Anterior cingulate cortex (tissue), 58 donors: ENCODE data around the gene KIFC3.
"Not testable (repeated sequence)": the region's sequence is repeated elsewhere in the genome, so short reads cannot be mapped to it uniquely, and the experiment has no call there.

ENCODE experiments used
- DNase-seq, 58 donors: peaks; one replicate each; lab custom pipeline; 2025; lab: John Stamatoyannopoulos, UW

KIFC3 gene

DNA sequence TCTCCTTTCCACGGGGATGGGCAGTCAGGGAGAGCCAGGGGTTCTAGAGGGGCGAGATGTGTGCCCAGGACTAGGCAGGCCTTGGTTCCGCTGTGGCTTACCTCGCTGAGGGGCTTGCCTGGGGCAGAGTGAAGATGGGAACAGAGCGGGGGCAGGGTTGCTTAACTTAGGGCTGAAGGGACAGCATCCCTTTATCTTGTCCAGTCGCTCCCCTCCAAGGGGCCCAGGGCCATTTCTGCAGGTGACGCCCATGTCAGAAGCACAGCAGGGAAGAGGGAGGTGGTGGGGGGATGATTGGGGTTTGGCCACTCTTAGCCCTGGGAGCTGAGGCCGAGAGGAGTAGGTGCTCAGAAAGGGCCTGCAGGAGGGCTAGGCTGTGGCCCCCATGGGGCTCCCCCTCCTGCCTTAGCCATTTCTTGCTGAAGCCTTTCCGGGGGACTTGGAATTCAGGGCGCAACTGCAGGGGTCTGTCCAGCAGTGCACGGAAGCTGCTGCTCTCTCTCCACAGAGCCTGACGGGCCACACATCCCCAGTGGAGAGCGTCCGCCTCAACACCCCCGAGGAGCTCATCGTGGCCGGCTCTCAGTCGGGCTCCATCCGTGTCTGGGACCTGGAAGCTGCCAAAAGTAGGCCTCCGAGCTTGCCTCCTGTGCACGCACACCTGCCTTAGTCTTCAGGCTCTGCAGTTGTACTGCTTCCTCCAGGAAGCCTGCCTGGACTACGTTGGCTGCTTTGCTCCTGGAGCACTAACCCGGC, 58.2 kb downstream of the KIFC3 start:
- no peak for DNase-seq

- DNase-seq: no peak
Observed at GRCh38 chr16:57743458-57743857, 58.8 kb downstream of the KIFC3 start.

DNA sequence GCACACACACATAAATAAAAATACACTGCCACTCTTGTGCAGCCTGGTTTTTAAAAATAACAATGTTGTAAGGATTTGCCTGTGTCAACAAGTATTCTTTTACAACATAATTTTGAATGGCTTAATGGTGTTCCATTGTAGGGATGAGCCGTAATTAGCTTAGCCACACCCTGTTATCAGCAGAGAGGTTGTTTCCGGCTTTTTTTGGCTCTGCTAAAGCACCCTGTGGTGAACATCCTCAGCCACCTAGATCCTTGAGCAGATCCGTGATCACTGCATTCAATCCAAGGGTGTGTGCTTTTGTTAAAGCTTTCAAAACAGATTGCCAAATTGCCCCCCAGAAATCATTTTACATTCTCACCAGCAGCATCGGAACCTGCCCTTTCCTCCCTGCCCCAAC, 59.7 kb downstream of the KIFC3 start:
- no peak for DNase-seq

GRCh38 chr16:57741660-57742191, 60.6 kb downstream of the KIFC3 start:
- peak in 1 of 58 donors; percentile 31 for DNase-seq

DNA sequence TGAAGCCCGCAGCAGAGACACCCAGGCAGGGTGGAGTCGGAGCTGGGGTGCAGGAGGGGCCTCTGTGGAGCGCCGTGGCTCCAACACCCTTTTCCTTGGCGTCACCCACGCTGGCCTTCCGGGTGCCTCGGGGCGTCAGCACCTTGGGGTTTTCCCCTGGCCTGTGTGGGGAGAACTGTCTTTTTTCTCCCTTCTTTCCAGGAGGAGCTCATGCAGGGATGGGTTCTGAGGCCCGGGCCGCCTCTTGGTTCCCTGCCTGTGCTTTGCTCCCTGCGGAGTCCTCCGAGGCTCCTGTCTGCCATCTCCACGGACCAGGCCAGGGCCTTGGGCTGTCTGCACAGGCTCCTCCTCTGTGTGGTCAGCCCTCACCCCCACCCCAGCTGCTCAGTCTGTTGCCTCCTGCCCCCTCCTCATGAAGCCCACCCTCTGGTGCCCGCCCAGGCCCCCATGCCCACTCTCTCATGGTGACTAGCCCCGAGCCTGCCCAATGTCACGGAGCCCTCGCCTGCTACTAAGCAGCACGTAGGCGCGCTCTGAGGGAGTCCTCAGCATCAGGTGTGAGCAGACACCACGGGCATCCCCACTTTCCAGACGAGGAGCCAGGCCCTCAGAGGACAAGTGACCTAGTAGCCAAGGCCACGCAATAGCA, 61.7 kb downstream of the KIFC3 start:
- DNase-seq: no peak

- no peak for DNase-seq
Observed at GRCh38 chr16:57739756-57740422, 62.4 kb downstream of the KIFC3 start.

- DNase-seq: no peak
Observed at GRCh38 chr16:57738844-57739243, 63.4 kb downstream of the KIFC3 start.

GRCh38 chr16:57736419-57737351, 65.6 kb downstream of the KIFC3 start:
- DNase-seq: peak in 34 of 58 donors; percentile 20 to 71 (median 43)

DNA sequence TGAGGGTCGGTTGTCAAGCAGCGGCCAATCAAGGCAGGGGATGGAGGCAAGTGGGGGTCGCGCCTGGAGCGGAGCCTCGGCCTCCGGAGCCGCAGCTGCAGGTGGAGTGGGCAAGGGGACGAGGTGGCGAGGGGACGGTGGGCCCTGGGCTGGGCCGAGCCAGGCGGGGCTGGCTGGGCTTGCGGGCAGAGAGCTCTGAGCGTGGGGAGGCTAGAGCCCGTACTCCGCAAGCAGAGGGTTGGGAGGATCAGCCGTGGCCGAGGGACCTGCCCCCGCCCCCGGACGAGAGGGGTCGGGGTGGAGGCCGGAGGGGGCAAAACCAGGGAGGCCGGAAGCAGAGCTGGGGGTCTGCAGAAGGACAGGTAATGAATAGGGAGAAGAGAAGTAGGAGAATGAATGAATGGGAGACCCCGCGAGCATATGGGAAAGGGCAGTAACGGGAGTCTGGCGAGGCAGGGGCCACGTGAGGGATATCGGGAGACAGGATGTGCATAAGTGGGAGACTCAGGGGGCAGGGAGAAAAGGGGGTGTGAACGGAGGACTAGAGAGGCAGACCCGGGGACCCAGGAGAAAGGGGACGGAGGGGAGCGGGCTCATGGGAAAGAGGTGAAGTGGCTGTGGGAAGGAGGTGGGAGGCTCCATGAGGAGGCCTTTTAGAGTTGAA, 66.4 kb downstream of the KIFC3 start, which contains the start of gene KATNB1:
Gene KATNB1, plus strand, starts transcription at position 16 of the 664 bp plus-strand sequence. CDS start 1,474 bp downstream, outside the sequence.
- DNase-seq: peak in 1 of 58 donors; percentile 27

DNA sequence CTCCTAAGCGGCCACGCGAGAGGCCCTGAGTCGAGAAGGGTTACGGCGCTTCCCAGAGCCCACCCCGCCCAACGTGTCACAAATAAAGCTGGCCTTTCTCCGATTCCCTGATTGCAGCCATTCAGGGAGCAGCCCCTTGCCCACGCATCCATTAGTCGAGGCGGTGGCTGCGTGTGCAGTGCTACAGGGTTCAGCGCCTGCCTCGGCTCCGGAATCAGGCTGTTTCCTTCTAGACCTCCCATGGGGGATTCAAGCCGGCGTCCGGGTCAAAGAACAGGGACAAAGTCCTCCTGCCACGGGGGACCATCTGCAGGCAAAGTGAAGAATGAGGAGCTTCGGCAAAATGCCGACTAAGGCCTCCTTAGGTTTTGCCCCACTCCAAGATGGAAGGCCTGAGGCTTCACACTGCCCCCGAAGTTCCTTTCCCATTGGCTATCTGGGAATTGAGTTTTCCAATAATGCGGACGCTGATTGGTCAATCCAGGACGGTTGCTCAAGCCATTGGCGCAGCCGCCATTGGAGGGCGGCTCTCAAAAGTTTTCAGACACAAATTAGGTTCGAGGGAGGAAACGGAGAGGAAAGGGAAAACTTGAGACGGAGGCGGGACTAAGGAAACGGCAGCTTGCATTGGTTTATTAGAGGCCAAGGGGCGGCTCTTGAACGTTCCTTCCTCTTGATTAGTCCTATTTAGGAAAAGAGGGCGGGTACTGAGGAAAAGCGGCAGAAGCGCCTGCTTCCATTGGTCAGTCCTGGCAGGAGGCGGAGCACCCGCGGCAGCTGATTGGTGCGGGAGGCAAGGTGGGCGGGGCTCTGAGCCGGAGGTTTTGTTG, 67.2 kb downstream of the KIFC3 start:
- peak; percentile 91 to 100 (median 99) for DNase-seq

DNA sequence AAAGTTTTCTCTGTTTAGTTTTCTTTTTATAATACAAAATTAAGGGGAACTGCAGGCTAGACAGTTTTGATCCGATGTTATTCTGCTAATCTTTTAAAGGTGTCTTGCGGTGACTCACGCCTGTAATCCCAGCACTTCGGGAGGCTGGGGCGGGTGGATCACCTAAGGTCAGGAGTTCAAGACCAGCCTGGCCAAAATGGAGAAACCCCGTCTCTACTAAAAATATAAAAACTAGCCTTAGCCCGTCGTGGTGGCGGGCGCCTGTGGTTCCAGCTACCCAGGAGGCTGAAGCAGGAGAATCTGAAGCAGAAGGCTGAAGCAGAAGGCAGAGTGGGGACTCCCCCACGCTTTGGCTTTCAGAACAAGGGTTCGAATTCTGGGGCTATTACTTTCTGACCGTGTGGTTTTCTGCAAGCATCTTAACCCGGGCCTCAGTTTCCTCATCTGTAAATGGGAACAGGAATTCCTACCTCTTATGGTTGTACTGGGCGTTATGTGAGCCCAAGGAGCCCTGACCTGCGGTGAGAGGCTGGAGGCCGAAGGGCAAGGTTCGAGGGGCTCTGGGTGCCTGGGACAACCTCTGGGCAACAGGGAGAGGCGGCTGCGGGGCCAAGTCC, 67.9 kb downstream of the KIFC3 start:
- DNase-seq: peak in 1 of 58 donors; percentile 59

DNA sequence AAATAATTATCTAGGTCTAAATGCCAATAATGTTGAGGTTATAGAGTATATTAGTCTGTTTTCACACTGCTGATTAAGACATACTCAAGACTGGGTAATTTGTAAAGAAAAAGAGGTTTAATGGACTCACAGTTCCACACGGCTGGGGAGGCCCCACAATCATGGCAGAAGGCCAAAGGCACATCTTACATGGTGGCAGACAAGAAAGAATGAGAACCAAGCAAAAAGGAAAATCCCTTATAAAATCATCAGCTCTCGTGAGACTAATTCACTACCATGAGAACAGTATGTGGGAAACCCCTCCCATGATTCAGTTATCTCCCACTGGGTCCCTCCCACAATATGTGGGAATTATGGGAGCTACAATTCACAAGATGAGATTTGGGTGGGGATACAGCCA, 69.6 kb downstream of the KIFC3 start:
- DNase-seq: no peak

DNA sequence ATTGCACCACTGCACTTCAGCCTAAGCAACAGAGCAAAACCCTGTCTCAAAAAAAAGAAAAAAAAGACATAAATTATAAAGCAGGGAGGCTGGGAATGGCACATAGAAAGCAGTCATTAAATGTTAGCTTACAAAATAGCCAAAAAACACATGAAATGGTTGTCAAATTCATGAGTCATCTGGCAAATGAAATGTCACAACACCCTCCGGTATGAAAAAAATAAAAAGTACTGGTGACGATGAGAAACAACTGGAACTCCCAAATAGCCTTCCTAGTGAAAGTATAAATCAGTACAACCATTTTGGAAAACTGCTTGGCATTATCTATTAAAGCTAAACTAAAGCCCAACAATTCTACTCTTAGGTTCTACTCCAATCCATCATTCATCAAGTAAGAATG, 70.3 kb downstream of the KIFC3 start:
- DNase-seq: no peak

- DNase-seq: no peak
Observed at GRCh38 chr16:57730771-57731730, 71.2 kb downstream of the KIFC3 start.

DNA sequence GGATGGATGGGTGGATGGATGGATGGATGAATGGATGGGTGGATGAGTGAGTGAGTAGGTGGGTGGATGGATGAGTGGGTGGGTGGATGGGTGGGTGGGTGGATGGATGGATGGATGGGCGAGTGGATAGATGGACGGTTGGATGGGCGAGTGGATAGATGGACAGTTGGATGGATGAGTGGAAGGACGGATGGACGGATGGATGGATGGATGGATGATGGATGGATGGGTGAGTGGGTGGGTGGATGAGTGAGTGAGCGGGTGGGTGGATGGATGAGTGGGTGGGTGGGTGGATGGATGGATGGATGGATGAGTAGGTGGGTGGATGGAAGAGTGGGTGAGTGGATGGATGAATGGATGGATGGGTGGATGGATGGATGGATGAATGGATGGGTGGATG, 72.4 kb downstream of the KIFC3 start:
- DNase-seq: not testable (repeated sequence)

DNA sequence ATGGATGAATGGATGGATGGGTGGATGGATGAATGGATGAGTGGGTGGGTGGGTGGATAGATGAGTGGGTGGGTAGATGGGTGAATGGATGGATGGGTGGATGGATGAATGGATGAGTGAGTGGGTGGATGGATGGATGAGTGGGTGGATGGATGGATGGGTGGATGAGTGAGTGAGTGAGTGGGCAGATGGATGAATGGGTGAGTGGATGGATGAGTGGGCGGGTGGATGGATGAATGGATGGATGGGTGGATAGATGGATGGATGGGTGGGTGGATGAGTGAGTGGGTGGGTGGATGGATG, 73.2 kb downstream of the KIFC3 start:
- no peak for DNase-seq
